Heart left ventricle (tissue), 16 donors: ENCODE measurements around the gene CENPP. TPM values are rescaled to one million over a fixed set of nuclear protein-coding genes. Genes with fewer than 3 reads are reported as not detected.
A peak's percentile ranks its signal among the peaks of the same experiment; 100 is the strongest.

Source experiments
- ATAC-seq, 4 donors: fragments of 200-7000 bp; cut with Tn5 transposase; one replicate each; pipeline ENCODE4 v1.9.1; 2020 to 2022; ENCODE audit warnings: moderate library complexity in 4 of 4, mild to moderate bottlenecking in 3 of 4, moderate number of reproducible peaks in 1 of 4
- DNase-seq, 5 donors: peaks; one replicate each; pipeline ENCODE4 v3.0.0-alpha.2; 2020
- H3K27ac ChIP-seq, 12 donors: fragments of 200-600 bp; sonication (generic) in 4 of 12; one replicate each; pipeline versions ENCODE4 v1.5.0 to v1.8.0; 2016 to 2022; ENCODE audit warnings: mild to moderate bottlenecking in 2 of 12
- H3K27me3 ChIP-seq, 9 donors: fragments of 200-600 bp; sonication (generic) in 2 of 9; one replicate each; pipeline versions ENCODE4 v1.5.1 to v1.8.0; 2016 to 2022; ENCODE audit warnings: mild to moderate bottlenecking in 3 of 9
- H3K36me3 ChIP-seq, 9 donors: fragments of 200-600 bp; sonication (generic) in 2 of 9; one replicate each; pipeline versions ENCODE4 v1.5.0 to v1.8.0; 2018 to 2022; ENCODE audit warnings: mild to moderate bottlenecking in 2 of 9
- H3K4me1 ChIP-seq, 12 donors: fragments of 200-600 bp; sonication (generic) in 4 of 12; one replicate each; pipeline versions ENCODE4 v1.5.0 to v1.8.0; 2016 to 2022; ENCODE audit warnings: mild to moderate bottlenecking in 3 of 12
- H3K4me3 ChIP-seq, 12 donors: fragments of 200-600 bp; sonication (generic) in 4 of 12; one replicate each; pipeline versions ENCODE4 v1.5.0 to v1.8.0; 2017 to 2022; ENCODE audit warnings: mild to moderate bottlenecking in 9 of 12, moderate library complexity in 4 of 12
- H3K9me3 ChIP-seq, 12 donors: fragments of 200-600 bp; sonication (generic) in 4 of 12; one replicate each; pipeline versions ENCODE4 v1.5.0 to v1.8.0; 2016 to 2022; ENCODE audit warnings: mild to moderate bottlenecking in 1 of 12
- POLR2A ChIP-seq, 2 donors: fragments of 450-650 bp; IDR thresholded peaks; one replicate each; pipeline ENCODE4 v1.6.1; 2017; ENCODE audit warnings: antibody characterized with exemption in 2 of 2, mild to moderate bottlenecking in 2 of 2, moderate library complexity in 2 of 2
- WGBS, 4 donors: extraction: QIAGEN DNeasy Blood & Tissue Kit in 2 of 4; methylation state at CpG; one replicate each; pipeline versions ENCODE4 v1.1.5 to v1.1.7; 2013 to 2018; 5-methylcytosine and 5-hydroxymethylcytosine counted together
- intact Hi-C, 10 donors: fragments of 100-400 bp; cut with DNase I; formaldehyde crosslinking; loops; one replicate each; pipeline versions ENCODE4 v1.11.1 to v1.14.2; 2022
- polyA plus RNA-seq, 2 donors: library from polyadenylated mRNA; stranded (reverse); fragments of 200-250 nt; gene quantifications; one replicate each; pipeline ENCODE4 v1.2.3, GENCODE V29; 2013
- total RNA-seq, 9 donors: library from RNA; depleted of rRNA in 2 of 9; stranded (reverse); fragments of >200 nt in 2 of 9; fragmentation: NEBNext Ultra II Directional in 3 of 9; extraction: Animal tissue kit (Norgen Biotek cat#: 25700) in 3 of 9; gene quantifications; one replicate each; pipeline versions ENCODE4 v1.1.0 to v1.2.4, GENCODE V29; 2016 to 2023
- TF ChIP-seq, protein P1 (sequence below), 12 donors: fragments of 200-600 bp; sonication (generic) in 4 of 12; IDR thresholded peaks; one replicate each; pipeline versions ENCODE4 v1.5.0 to v1.8.0; 2018 to 2022; ENCODE audit warnings: antibody characterized with exemption in 12 of 12, mild to moderate bottlenecking in 5 of 12
- donor health status: ischemic (EF 13 %, LVEDD 7.1; RV severe dilation, severe dysfunction).
- donor health status: healthy with polysubstance abuse.
- donor health status: DM: no; HTN: yes; CAD: no.
- donor health status: DM: no; HTN: no; CAD: no.
- donor health status: ischemic (EF 25% LVEDD 6.9; RV normal size, moderate dysfunction).
- donor health status: ischemic (EF 25% LVEDD 5.7; RV mildly dilated, moderate dysfunction).
- donor health status: healthy.
- donor health status: DM: yes; HTN: yes; CAD: no.
- donor health status: ischemic (EF 35%, LVEDD 5.7; RV mildly dilated, moderate dysfunction).
- donor health status: nonischemic (EF 11% LVEDD 7.7; RV severe dilation, severe dysfunction).
- donor health status: DM: yes; HTN: yes; CAD: no.
- donor health status: PGD.
- donor health status: ischemic (EF 29% LVEDD 5.4; RV normal size, mild dysfunction).
- donor health status: nonischemic (EF 23%, LVEDD 6.1; RV moderate dilation, normal function).

Gene CENPP
- total and polyA plus RNA-seq, 11 donors, result 1.1 to 5.8 (median 2.4) TPM

DNA sequence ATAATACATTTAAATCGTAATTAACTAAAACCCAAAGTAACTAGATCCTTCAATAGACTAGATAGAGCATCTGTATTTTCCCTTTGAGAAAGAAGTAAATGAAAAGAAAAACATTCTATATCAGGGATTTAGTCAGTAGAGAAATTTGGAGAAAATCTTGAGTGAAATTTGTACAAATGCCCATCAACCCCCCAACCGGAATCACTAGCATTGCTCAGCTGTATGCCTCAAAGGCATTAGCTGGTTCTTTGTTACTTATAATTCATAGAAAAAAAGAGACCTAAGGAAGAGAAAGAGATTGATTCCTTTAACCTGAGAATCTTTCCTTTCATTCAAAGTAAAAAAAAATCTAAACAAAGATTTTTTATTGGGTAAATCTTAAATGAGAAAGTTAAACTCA lies 97.9 kb downstream of the CENPP start:
- H3K9me3 ChIP-seq, result no peaks in the 10 kb centered on the region
- DNase-seq, result no peak
- WGBS, 4 donors, result 81 to 88% (median 85%) methylated on average over 2 of the region's 2 CpGs
- TF ChIP-seq, protein P1, sequence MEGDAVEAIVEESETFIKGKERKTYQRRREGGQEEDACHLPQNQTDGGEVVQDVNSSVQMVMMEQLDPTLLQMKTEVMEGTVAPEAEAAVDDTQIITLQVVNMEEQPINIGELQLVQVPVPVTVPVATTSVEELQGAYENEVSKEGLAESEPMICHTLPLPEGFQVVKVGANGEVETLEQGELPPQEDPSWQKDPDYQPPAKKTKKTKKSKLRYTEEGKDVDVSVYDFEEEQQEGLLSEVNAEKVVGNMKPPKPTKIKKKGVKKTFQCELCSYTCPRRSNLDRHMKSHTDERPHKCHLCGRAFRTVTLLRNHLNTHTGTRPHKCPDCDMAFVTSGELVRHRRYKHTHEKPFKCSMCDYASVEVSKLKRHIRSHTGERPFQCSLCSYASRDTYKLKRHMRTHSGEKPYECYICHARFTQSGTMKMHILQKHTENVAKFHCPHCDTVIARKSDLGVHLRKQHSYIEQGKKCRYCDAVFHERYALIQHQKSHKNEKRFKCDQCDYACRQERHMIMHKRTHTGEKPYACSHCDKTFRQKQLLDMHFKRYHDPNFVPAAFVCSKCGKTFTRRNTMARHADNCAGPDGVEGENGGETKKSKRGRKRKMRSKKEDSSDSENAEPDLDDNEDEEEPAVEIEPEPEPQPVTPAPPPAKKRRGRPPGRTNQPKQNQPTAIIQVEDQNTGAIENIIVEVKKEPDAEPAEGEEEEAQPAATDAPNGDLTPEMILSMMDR (IDR thresholded peaks at IDR 0.05), result no peak
- TF ChIP-seq POLR2A (IDR thresholded peaks at IDR 0.05), result no peak
- H3K36me3 ChIP-seq, result no peaks in the 10 kb centered on the region
- H3K4me3 ChIP-seq, result peak overlapping the region in 10 of 12 donors; percentile 7 to 53 (median 27)
- H3K4me1 ChIP-seq, result peaks cover 0 to 26% (median 0%) of the 10 kb centered on the region in 12 donors
- peak overlapping the region in 7 of 12 donors; percentile 16 to 63 (median 51) for H3K27ac ChIP-seq
- no peak for ATAC-seq
- intact Hi-C loops, result loop anchor here in 1 of 10 donors (5.0 kb wide), 1 partner anchor 71 kb away; no protein-coding TSS in a partner anchor
- H3K27me3 ChIP-seq, result no peaks in the 10 kb centered on the region

DNA sequence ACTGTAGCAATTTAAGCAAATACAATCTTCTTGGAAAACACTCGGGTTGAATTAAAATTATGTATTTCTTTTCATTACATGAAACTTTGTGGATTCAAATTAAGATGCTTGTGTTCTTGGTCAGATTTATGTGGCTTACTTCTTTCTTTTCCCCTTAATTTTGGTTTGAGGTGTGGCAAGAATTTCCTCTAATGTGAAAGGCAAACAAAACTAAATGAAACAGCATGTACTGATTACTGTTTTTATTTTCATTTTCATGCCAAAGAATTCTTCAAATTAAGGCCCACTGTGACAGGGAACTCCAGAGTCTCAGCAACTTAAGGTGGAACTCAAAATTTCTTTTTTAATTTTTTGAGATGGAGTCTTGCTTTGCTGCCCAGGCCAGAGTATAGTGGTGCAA lies 98.6 kb downstream of the CENPP start, which contains the start of gene OMD:
OMD (minus strand) TSS at position 132 of the 400 bp plus-strand sequence. CDS start 6,913 bp downstream, outside the sequence.
- TF ChIP-seq, protein P1 (IDR thresholded peaks at IDR 0.05), result no peak
- no peak for TF ChIP-seq POLR2A (IDR thresholded peaks at IDR 0.05)
- no peaks in the 10 kb centered on the region for H3K9me3 ChIP-seq
- 51 to 79% (median 70%) methylated on average over 1 of the region's 1 CpG for WGBS, 4 donors
- peak within 1 kb of the TSS; percentile 3 to 63 (median 25) for H3K27ac ChIP-seq
- no peaks in the 10 kb centered on the region for H3K36me3 ChIP-seq
- H3K4me1 ChIP-seq, result peaks cover 0 to 26% (median 0%) of the 10 kb centered on the region in 12 donors
- no peak for DNase-seq
- H3K27me3 ChIP-seq, result no peaks in the 10 kb centered on the region
- peak in 3 of 4 donors; percentile 46 to 57 (median 55) for ATAC-seq
- intact Hi-C loops, result loop anchor here in 1 of 10 donors (5.0 kb wide), 1 partner anchor 72 kb away; no protein-coding TSS in a partner anchor
- H3K4me3 ChIP-seq, result peak within 1 kb of the TSS in 10 of 12 donors; percentile 7 to 53 (median 27)

DNA sequence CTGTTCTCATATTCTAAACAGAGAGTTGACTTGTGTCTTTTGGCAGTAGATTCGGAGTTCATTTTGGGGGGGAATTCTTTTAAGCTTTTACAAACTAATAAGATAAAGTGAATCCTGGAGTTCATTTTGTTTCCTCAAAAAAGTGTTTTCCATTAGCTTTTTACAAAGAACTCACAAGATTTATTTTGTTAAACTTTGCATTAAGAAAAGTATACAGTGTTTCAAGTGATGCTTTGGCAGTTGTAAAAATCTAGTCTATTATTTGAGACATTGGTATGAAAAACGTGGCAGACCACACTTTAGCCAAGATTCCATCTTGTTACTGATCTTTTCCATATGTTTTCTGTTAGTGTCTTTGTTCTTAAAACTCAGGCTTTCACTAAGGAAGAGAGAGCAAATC lies 99.7 kb downstream of the CENPP start:
- intact Hi-C loops, result no loop called here
- H3K27me3 ChIP-seq, result no peaks in the 10 kb centered on the region
- H3K27ac ChIP-seq, result peak overlapping the region in 9 of 12 donors; percentile 0 to 63 (median 17)
- WGBS, 4 donors, result 54 to 69% (median 63%) methylated on average over 2 of the region's 2 CpGs
- no peaks in the 10 kb centered on the region for H3K9me3 ChIP-seq
- no peak for ATAC-seq
- no peak overlapping the region for H3K4me3 ChIP-seq
- no peaks in the 10 kb centered on the region for H3K36me3 ChIP-seq
- TF ChIP-seq POLR2A (IDR thresholded peaks at IDR 0.05), result no peak
- TF ChIP-seq, protein P1 (IDR thresholded peaks at IDR 0.05), result no peak
- DNase-seq, result no peak
- peaks cover 0 to 26% (median 0%) of the 10 kb centered on the region in 12 donors for H3K4me1 ChIP-seq

DNA sequence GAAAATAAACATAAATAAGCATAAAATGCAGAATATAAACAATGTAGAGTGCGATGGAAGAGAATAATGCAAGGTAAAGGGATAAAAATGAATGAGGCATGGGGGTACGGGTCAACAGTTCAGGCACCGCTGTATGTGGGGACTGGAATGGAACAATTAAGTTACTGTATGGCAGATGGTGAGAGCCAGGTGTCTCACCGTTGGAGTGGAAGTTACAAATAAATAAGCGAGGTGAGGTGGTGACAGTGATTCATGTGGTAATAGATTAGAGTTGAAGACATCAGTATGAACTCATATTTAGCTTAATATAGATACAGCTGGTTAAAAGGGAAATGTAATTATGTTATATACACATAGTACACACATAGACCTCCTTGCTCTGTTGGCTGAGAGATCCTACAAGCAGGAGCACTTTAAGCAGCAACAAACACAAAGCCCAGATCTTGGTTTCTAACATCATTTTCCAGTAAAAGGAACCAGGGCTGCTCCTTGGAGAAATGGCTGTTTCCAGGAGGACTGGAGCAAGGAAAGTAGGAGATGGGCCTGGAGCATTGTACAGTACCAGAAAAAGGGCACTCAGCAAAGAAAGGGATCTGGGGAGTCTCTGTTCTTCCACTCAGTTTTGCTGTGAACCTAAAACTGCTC lies 100.9 kb downstream of the CENPP start:
- no peaks in the 10 kb centered on the region for H3K9me3 ChIP-seq
- TF ChIP-seq, protein P1 (IDR thresholded peaks at IDR 0.05), result no peak
- TF ChIP-seq POLR2A (IDR thresholded peaks at IDR 0.05), result no peak
- ATAC-seq (no peak), DNase-seq (no peak)
- peak overlapping the region in 5 of 12 donors; percentile 16 to 63 (median 46) for H3K27ac ChIP-seq
- H3K27me3 ChIP-seq, result no peaks in the 10 kb centered on the region
- H3K36me3 ChIP-seq, result no peaks in the 10 kb centered on the region
- peaks cover 0 to 26% (median 0%) of the 10 kb centered on the region in 12 donors for H3K4me1 ChIP-seq
- H3K4me3 ChIP-seq, result no peak overlapping the region
- WGBS, 4 donors, result 66 to 72% (median 69%) methylated on average over 5 of the region's 5 CpGs
- intact Hi-C loops, result no loop called here
